ENCODE results near the gene LBP. TPM values are rescaled to one million over a fixed set of nuclear protein-coding genes. Genes with fewer than 3 reads are reported as not detected.

The LBP gene
- total RNA-seq, 1 experiment from 2014 or later = 0.52 TPM

DNA sequence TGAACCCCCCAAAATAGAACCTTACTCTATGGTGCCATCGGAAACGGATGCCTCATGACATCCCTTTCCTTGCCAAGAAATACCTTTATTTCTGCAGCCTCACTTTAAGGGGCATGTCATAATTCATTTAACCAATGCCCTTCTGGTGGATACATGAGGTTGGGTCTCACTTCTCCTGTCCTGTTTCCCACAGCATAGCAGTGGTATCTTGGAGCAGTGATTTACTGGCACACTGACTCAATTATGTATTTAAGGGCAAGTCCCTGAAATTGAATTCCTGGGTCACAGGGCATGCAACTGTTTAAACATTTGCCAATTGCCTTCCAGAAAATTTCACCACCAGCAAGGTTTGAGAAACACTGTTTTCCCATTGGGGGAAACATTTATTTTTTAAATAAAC, 639 bp upstream of the LBP start:
- H3K14ac ChIP-seq (ENCODE audit: insufficient read depth, low read length) = no peak overlapping the region
- H3K27me3 Mint-ChIP-seq (ENCODE audit: low read depth) = no peaks in the 10 kb centered on the region
- H3T11ph ChIP-seq (ENCODE audit: low read length) = no peak overlapping the region
- DNase-seq = no peak
- no peak overlapping the region for H3K4me3 Mint-ChIP-seq
- no peaks in the 10 kb centered on the region for H3K23me2 ChIP-seq (ENCODE audit: insufficient read length, low read depth, low read length, poor library complexity, severe bottlenecking)
- H2BK5ac ChIP-seq (ENCODE audit: insufficient read length, low read length) = no peak overlapping the region
- no peak overlapping the region for H2BK12ac ChIP-seq (ENCODE audit: insufficient read length, low read depth, low read length)
- no peak overlapping the region for H3K23ac ChIP-seq (ENCODE audit: insufficient read length, low read depth, low read length)
- no peaks in the 10 kb centered on the region for H4K20me1 ChIP-seq (ENCODE audit: control insufficient read depth, insufficient read depth, insufficient read length)
- H3K4me2 ChIP-seq (ENCODE audit: insufficient read depth, insufficient read length, low read length) = no peak overlapping the region
- no peaks in the 10 kb centered on the region for H3K36me3 Mint-ChIP-seq (ENCODE audit: insufficient read depth in 1 of 3, low read depth in 3 of 3)
- H3K18ac ChIP-seq (ENCODE audit: insufficient read length, low read depth, low read length) = no peak overlapping the region
- H3K4ac ChIP-seq (ENCODE audit: low read depth, low read length) = no peak overlapping the region
- H3K9ac ChIP-seq (ENCODE audit: extremely low read depth, insufficient read length, low read length) = no peak overlapping the region
- H3K56ac ChIP-seq (ENCODE audit: insufficient read length, low read depth, low read length) = no peak overlapping the region
- no peak overlapping the region for H4K5ac ChIP-seq (ENCODE audit: insufficient read length, low read depth, low read length)
- no peak overlapping the region for H3K27ac Mint-ChIP-seq
- H3K27ac ChIP-seq (ENCODE audit: insufficient read length, low read depth, low read length) = no peak overlapping the region
- H3K27me3 ChIP-seq (ENCODE audit: insufficient read depth, low read length) = no peaks in the 10 kb centered on the region
- H2BK120ac ChIP-seq (ENCODE audit: low read depth, low read length, poor library complexity, severe bottlenecking) = no peak overlapping the region
- no CpG with 5 or more reads among the region's 2 CpGs for WGBS (ENCODE audit: extremely low coverage, insufficient read length, low lambda C conversion rate)
- no peak overlapping the region for H4K8ac ChIP-seq (replicated peaks; ENCODE audit: insufficient read length, low read depth, low read length)
- H2BK15ac ChIP-seq (ENCODE audit: low read depth, low read length) = no peak overlapping the region
- no peak overlapping the region for H4K91ac ChIP-seq (ENCODE audit: insufficient read length, low read depth, low read length)
- no peaks in the 10 kb centered on the region for H3K79me2 ChIP-seq (ENCODE audit: insufficient read depth, low read length)
- H2AFZ ChIP-seq (ENCODE audit: low read length) = no peak overlapping the region
- no peaks in the 10 kb centered on the region for H3K9me3 Mint-ChIP-seq
- H2BK20ac ChIP-seq (ENCODE audit: low read depth, low read length, poor library complexity, severe bottlenecking) = no peak overlapping the region
- no peaks in the 10 kb centered on the region for H3K9me3 ChIP-seq (ENCODE audit: control insufficient read depth, low read depth, low read length)
- TF ChIP-seq CTCF (conservative IDR thresholded peaks at IDR 0.05) = no peak
- peaks cover 43 to 48% of the 10 kb centered on the region in 2 experiments for H3K4me1 Mint-ChIP-seq
- H2AK5ac ChIP-seq (ENCODE audit: insufficient read length, low read length) = no peak overlapping the region
- no peaks in the 10 kb centered on the region for H3K79me1 ChIP-seq (ENCODE audit: insufficient read depth, low read depth, low read length, poor library complexity, severe bottlenecking)
- peaks cover 2% of the 10 kb centered on the region; the same call in 1 of the 2 replicates for H3K4me1 ChIP-seq (ENCODE audit: insufficient read depth, low read length)

All from H9 (cell line).